Astrocyte (in vitro differentiated cells and primary cell): ENCODE measurements around the gene A4GALT. TPM values are rescaled to one million over a fixed set of nuclear protein-coding genes. Genes with fewer than 3 reads are reported as not detected.

ENCODE experiments used
- DNase-seq: peaks from one replicate; pipeline ENCODE4 v3.0.0-alpha.2; 2010; ENCODE audit warnings: low read depth
- FAIRE-seq: peaks from 2 replicates; lab custom pipeline; 2011; peaks lifted over from hg19 to GRCh38; lab: Jason Lieb, UNC
- H2AFZ ChIP-seq: 2 replicates; pipeline ENCODE4 v1.6.0; 2012; ENCODE audit warnings: low read depth, low read length, inconsistent platforms
- H3K27ac ChIP-seq: 2 replicates; pipeline ENCODE4 v1.5.1; 2011; ENCODE audit warnings: low read depth, low read length, inconsistent platforms
- H3K27me3 ChIP-seq: 2 replicates; pipeline ENCODE4 v1.6.0; 2011; ENCODE audit warnings: low read length, inconsistent platforms; ENCODE audit not compliant: insufficient read depth
- H3K36me3 ChIP-seq: 2 replicates; pipeline ENCODE4 v1.5.1; 2011; ENCODE audit warnings: low read length, inconsistent platforms; ENCODE audit not compliant: insufficient read depth
- H3K4me1 ChIP-seq: 2 replicates; pipeline ENCODE4 v1.5.1; 2011; ENCODE audit warnings: low read length, inconsistent platforms; ENCODE audit not compliant: insufficient read depth
- H3K4me2 ChIP-seq: 2 replicates; pipeline ENCODE4 v1.6.0; 2012; ENCODE audit warnings: low read length, inconsistent platforms
- H3K4me3 ChIP-seq: 2 replicates; pipeline ENCODE4 v1.5.1; 2011; ENCODE audit warnings: low read depth, mild to moderate bottlenecking, low read length, inconsistent platforms; ENCODE audit not compliant: insufficient read depth
- H3K79me2 ChIP-seq: 2 replicates; pipeline ENCODE4 v1.6.0; 2012; ENCODE audit warnings: mild to moderate bottlenecking, low read length, inconsistent platforms; ENCODE audit not compliant: insufficient read depth
- H3K9ac ChIP-seq: 2 replicates; pipeline ENCODE4 v1.6.0; 2012; ENCODE audit warnings: mild to moderate bottlenecking, low read length, inconsistent platforms
- H3K9me3 ChIP-seq: 2 replicates; pipeline ENCODE4 v1.5.1; 2012; ENCODE audit warnings: low read depth, mild to moderate bottlenecking, low read length, inconsistent platforms; ENCODE audit not compliant: insufficient read depth
- H4K20me1 ChIP-seq: 2 replicates; pipeline ENCODE4 v1.6.0; 2012; ENCODE audit warnings: low read length, inconsistent platforms; ENCODE audit not compliant: insufficient read depth
- H3K27ac Mint-ChIP-seq: one replicate; pipeline ENCODE4 v1.8.0; 2021; ENCODE audit warnings: mild to moderate bottlenecking, mixed read lengths; ENCODE audit not compliant: unreplicated experiment
- H3K27me3 Mint-ChIP-seq: one replicate; pipeline ENCODE4 v1.8.0; 2021; ENCODE audit warnings: low read depth, mixed read lengths; ENCODE audit not compliant: unreplicated experiment
- H3K36me3 Mint-ChIP-seq: one replicate; pipeline ENCODE4 v1.8.0; 2021; ENCODE audit warnings: low read depth, mixed read lengths; ENCODE audit not compliant: unreplicated experiment
- H3K4me1 Mint-ChIP-seq: one replicate; pipeline ENCODE4 v1.8.0; 2021; ENCODE audit warnings: low read depth, mixed read lengths; ENCODE audit not compliant: unreplicated experiment
- H3K4me3 Mint-ChIP-seq: one replicate; pipeline ENCODE4 v1.8.0; 2021; ENCODE audit warnings: mild to moderate bottlenecking, moderate library complexity, mixed read lengths; ENCODE audit not compliant: unreplicated experiment
- H3K9me3 Mint-ChIP-seq: one replicate; pipeline ENCODE4 v1.8.0; 2021; ENCODE audit warnings: mild to moderate bottlenecking, mixed read lengths; ENCODE audit not compliant: unreplicated experiment
- CTCF ChIP-seq: IDR thresholded peaks from 2 replicates; pipeline ENCODE4 v1.5.1; 2011; ENCODE audit warnings: low read depth, mild to moderate bottlenecking, inconsistent platforms, low read length, moderate library complexity; ENCODE audit not compliant: insufficient read depth
- EZH2 ChIP-seq: IDR thresholded peaks from 2 replicates; pipeline ENCODE4 v1.6.1; 2012; ENCODE audit warnings: mild to moderate bottlenecking, low read length, inconsistent platforms; ENCODE audit not compliant: insufficient read depth
- total RNA-seq: library from RNA; stranded (reverse); gene quantifications from 2 replicates; pipeline ENCODE4 v1.2.1, GENCODE V29; 2021

A4GALT gene
- total RNA-seq, 1 donor from 2014 or later: 1.9 TPM

GRCh38 chr22:42707496-42707895 lies 13.2 kb downstream of the A4GALT start:
- H3K27me3 ChIP-seq: no peaks in the 10 kb centered on the region
- no peak overlapping the region for H2AFZ ChIP-seq
- no peak for DNase-seq
- H3K79me2 ChIP-seq: no peaks in the 10 kb centered on the region
- no peaks in the 10 kb centered on the region for H3K36me3 Mint-ChIP-seq
- H3K36me3 ChIP-seq: no peaks in the 10 kb centered on the region
- H3K4me3 ChIP-seq: no peak overlapping the region
- peaks cover 4% of the 10 kb centered on the region for H3K9me3 Mint-ChIP-seq
- no peak for TF ChIP-seq CTCF
- TF ChIP-seq EZH2: no peak
- no peak for FAIRE-seq
- no peak overlapping the region for H3K27ac ChIP-seq
- no peaks in the 10 kb centered on the region for H3K9me3 ChIP-seq
- no peak overlapping the region for H3K4me2 ChIP-seq
- no peak overlapping the region for H3K9ac ChIP-seq
- H3K27ac Mint-ChIP-seq: no peak overlapping the region
- H4K20me1 ChIP-seq: no peaks in the 10 kb centered on the region
- no peak overlapping the region for H3K4me3 Mint-ChIP-seq
- H3K4me1 Mint-ChIP-seq: no peaks in the 10 kb centered on the region
- no peaks in the 10 kb centered on the region for H3K27me3 Mint-ChIP-seq
- no peaks in the 10 kb centered on the region for H3K4me1 ChIP-seq

DNA sequence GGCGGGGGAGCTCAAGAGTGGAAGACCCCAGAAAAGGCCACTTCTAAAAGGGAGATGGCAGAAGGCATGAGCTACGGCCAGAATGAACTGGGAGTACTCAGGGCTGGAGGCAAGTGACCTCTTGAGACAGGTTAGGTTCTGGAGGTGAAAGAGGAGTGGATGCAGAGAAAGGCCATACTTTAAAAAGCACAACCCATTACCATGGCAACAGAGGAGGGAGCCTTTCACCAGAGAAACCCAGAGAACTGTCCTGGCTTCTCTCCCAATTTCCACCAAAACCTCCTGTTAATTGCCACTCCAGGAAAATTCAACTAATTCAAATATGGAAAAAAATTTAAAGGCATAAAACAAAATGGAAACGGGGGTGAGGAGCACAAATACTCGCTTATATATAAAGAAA lies 15.8 kb downstream of the A4GALT start:
- Histone ChIP-seq H3K9me3 (no peaks in the 10 kb centered on the region), H3K9ac (no peak overlapping the region), H3K4me3 (no peak overlapping the region), H3K4me1 (no peaks in the 10 kb centered on the region), H3K79me2 (no peaks in the 10 kb centered on the region), H4K20me1 (no peaks in the 10 kb centered on the region), H3K4me2 (no peak overlapping the region), H3K27me3 (no peaks in the 10 kb centered on the region), H3K36me3 (no peaks in the 10 kb centered on the region), H2AFZ (no peak overlapping the region), H3K27ac (no peak overlapping the region)
- Mint-ChIP-seq H3K27me3 (no peaks in the 10 kb centered on the region), H3K4me1 (no peaks in the 10 kb centered on the region), H3K9me3 (peaks cover 3% of the 10 kb centered on the region), H3K36me3 (no peaks in the 10 kb centered on the region), H3K4me3 (no peak overlapping the region), H3K27ac (no peak overlapping the region)
- no peak for DNase-seq
- TF ChIP-seq CTCF (no peak), EZH2 (no peak)
- FAIRE-seq: no peak

- no peak for FAIRE-seq
These were observed 18.0 kb downstream of the A4GALT start for GRCh38 chr22:42702675-42703074.

More at GRCh38 chr22:42702675-42703074, 18.0 kb downstream of the A4GALT start:
- H3K36me3 Mint-ChIP-seq: no peaks in the 10 kb centered on the region
- Histone ChIP-seq H4K20me1 (no peaks in the 10 kb centered on the region), H3K27me3 (no peaks in the 10 kb centered on the region), H3K79me2 (no peaks in the 10 kb centered on the region), H3K9me3 (no peaks in the 10 kb centered on the region), H3K4me2 (no peak overlapping the region), H3K4me1 (peaks cover 6% of the 10 kb centered on the region), H3K9ac (no peak overlapping the region), H3K4me3 (no peak overlapping the region), H2AFZ (no peak overlapping the region), H3K36me3 (no peaks in the 10 kb centered on the region), H3K27ac (no peak overlapping the region)
- H3K27me3 Mint-ChIP-seq: no peaks in the 10 kb centered on the region
- TF ChIP-seq EZH2 (no peak), CTCF (no peak)
- H3K4me1 Mint-ChIP-seq: peaks cover 2% of the 10 kb centered on the region
- H3K4me3 Mint-ChIP-seq: no peak overlapping the region
- H3K27ac Mint-ChIP-seq: no peak overlapping the region
- H3K9me3 Mint-ChIP-seq: no peaks in the 10 kb centered on the region
- DNase-seq: no peak
